Mammary epithelial cell (primary cell): ENCODE results near the gene SLC38A9.

ENCODE experiments used
- CTCF ChIP-seq, 2 donors: IDR thresholded peaks in 1 of 2; conservative IDR thresholded peaks in 1 of 2; 2 replicates each; pipeline ENCODE4 v1.5.1; 2011 to 2012; ENCODE audit warnings: inconsistent platforms in 2 of 2, low read length in 2 of 2, mild to moderate bottlenecking in 2 of 2, control low read depth in 1 of 2, low read depth in 1 of 2; ENCODE audit not compliant: insufficient read depth in 1 of 2; ENCODE audit errors: extremely low read depth in 1 of 2
- EZH2 ChIP-seq: IDR thresholded peaks from 2 replicates; pipeline ENCODE4 v1.6.1; 2012; ENCODE audit warnings: low read length, inconsistent platforms, borderline replicate concordance

- TF ChIP-seq CTCF (conservative IDR thresholded peaks at IDR 0.05 in 1 of 2, IDR thresholded peaks at IDR 0.05 in 1 of 2; ENCODE audit: extremely low read depth in 1 of 2, insufficient read depth in 1 of 2, low read depth in 1 of 2, low read length in 2 of 2) (no peak), EZH2 (no peak)
Measured at GRCh38 chr5:55706230-55706629, 5.9 kb downstream of the SLC38A9 start.
